Thyroid gland (tissue), 4 donors: ENCODE data around the gene SPATS2L. TPM values are rescaled to one million over a fixed set of nuclear protein-coding genes. Genes with fewer than 3 reads are reported as not detected.

Source experiments
- DNase-seq, 2 donors: peaks; one replicate each; pipeline ENCODE4 v3.0.0-alpha.2; 2019
- H3K27ac ChIP-seq, 3 donors: fragments of 200-600 bp; sonication (generic); 1 replicate in 2 of 3; 2 replicates in 1 of 3; pipeline ENCODE4 v1.5.1; 2016 to 2019; ENCODE audit warnings: mild to moderate bottlenecking in 1 of 3, moderate library complexity in 1 of 3
- H3K27me3 ChIP-seq: fragments of 200-600 bp; sonication (generic); one replicate; pipeline ENCODE4 v1.5.1; 2019
- H3K36me3 ChIP-seq, 2 donors: fragments of 200-600 bp; sonication (generic); one replicate each; pipeline ENCODE4 v1.5.1; 2016 to 2019
- H3K4me1 ChIP-seq, 2 donors: fragments of 200-600 bp; sonication (generic); one replicate each; pipeline ENCODE4 v1.5.1; 2017 to 2019
- H3K4me3 ChIP-seq, 3 donors: fragments of 200-600 bp; sonication (generic); replicated peaks in 1 of 3; 1 replicate in 2 of 3; 2 replicates in 1 of 3; pipeline ENCODE4 v1.5.1; 2016; ENCODE audit warnings: mild to moderate bottlenecking in 1 of 3
- H3K9me3 ChIP-seq: fragments of 200-600 bp; sonication (generic); one replicate; pipeline ENCODE4 v1.5.1; 2017
- POLR2A ChIP-seq, 2 donors: fragments of 450-650 bp; IDR thresholded peaks; one replicate each; pipeline ENCODE4 v1.6.1; 2017; ENCODE audit warnings: antibody characterized with exemption in 2 of 2, mild to moderate bottlenecking in 2 of 2, moderate library complexity in 1 of 2
- WGBS, 2 donors: methylation state at CpG; one replicate each; pipeline ENCODE4 v1.1.5; 2017; 5-methylcytosine and 5-hydroxymethylcytosine counted together
- intact Hi-C: fragments of 100-400 bp; cut with DNase I; formaldehyde crosslinking; loops from one replicate; pipeline ENCODE4 v1.15.1; 2023
- total RNA-seq, 4 donors: library from RNA; depleted of rRNA; stranded (reverse); fragments of >200 nt; gene quantifications; one replicate each; pipeline ENCODE4 v1.2.3, GENCODE V29; 2016
- TF ChIP-seq, protein P1 (sequence below), 6 experiments: fragments of 200-600 bp in 3 of 6; fragments of 450-650 bp in 3 of 6; sonication (generic) in 3 of 6; IDR thresholded peaks; one replicate each; pipeline ENCODE4 v1.5.1; 2016 to 2019; ENCODE audit warnings: antibody characterized with exemption in 6 of 6, mild to moderate bottlenecking in 2 of 6, inconsistent platforms in 1 of 6, moderate library complexity in 1 of 6

The SPATS2L gene
- total RNA-seq, 4 donors from 2014 or later: 41.7 to 101 (median 73.3) TPM

DNA sequence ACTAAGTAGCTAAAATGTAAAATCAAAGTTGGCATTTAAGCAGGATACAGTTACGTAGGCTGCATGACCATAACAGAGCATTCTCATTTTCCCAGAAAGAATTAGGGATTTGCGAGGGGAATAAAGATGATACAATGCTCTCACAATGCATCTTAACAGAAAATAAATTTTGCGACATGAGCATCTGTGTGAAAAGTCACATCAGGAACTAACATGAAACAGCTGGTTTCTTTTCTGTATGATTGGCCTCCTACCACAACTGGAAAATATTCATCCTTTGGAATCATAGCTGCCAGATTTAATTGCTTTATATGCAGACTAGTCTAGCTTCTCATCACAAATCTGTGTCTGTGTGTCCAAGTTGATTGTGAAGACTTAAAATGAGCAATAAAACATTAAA, 137.4 kb downstream of the SPATS2L start:
- Histone ChIP-seq H3K27ac (no peak overlapping the region), H3K27me3 (no peaks in the 10 kb centered on the region), H3K36me3 (no peaks in the 10 kb centered on the region), H3K4me1 (no peaks in the 10 kb centered on the region), H3K9me3 (no peaks in the 10 kb centered on the region), H3K4me3 (no peak overlapping the region)
- TF ChIP-seq, protein P1, sequence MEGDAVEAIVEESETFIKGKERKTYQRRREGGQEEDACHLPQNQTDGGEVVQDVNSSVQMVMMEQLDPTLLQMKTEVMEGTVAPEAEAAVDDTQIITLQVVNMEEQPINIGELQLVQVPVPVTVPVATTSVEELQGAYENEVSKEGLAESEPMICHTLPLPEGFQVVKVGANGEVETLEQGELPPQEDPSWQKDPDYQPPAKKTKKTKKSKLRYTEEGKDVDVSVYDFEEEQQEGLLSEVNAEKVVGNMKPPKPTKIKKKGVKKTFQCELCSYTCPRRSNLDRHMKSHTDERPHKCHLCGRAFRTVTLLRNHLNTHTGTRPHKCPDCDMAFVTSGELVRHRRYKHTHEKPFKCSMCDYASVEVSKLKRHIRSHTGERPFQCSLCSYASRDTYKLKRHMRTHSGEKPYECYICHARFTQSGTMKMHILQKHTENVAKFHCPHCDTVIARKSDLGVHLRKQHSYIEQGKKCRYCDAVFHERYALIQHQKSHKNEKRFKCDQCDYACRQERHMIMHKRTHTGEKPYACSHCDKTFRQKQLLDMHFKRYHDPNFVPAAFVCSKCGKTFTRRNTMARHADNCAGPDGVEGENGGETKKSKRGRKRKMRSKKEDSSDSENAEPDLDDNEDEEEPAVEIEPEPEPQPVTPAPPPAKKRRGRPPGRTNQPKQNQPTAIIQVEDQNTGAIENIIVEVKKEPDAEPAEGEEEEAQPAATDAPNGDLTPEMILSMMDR (IDR thresholded peaks at IDR 0.05): no peak
- no peak for TF ChIP-seq POLR2A (IDR thresholded peaks at IDR 0.05)
- WGBS, 2 donors: 88 to 97% methylated on average over 3 of the region's 3 CpGs
- no peak for DNase-seq
- intact Hi-C loops: no loop called here

DNA sequence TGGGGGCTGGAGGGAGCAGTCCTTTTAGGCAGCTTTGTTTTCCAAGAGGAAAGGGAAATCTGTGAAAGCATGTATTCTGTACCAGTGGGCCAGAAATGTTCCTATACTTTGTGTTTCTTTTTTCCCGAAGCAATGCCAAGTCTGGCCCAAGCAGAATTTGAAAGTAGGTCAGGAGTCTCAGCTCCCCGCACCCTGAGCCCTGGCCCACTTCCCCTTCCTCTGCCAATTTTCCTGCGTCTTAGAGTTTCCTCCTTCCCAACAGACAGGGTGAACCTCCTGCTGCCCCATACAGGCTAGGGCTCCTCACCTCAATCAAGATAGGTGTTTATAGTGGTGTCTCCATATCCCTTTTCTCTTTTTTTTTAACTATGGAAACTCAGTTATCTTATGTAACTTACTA, 138.0 kb downstream of the SPATS2L start:
- intact Hi-C loops: no loop called here

DNA sequence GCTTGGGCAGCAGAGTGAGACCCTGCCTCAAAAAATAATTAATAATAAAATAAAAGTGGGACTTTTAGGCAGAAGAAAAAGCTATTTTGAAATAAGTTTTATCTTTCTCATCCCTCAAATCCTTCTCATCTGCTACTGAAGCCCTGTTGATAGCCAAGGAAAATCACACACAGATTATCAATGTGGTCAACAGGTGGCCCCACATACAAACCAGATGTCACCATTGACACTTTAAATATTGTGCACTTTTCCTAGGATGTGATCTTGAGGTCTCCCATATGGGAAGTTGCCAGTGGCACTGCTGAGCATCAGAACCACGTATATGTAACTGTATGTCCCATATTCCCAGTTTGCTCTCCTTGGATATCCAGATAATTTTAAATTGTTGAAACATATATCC, 138.8 kb downstream of the SPATS2L start:
- no peak overlapping the region for H3K4me3 ChIP-seq
- no peaks in the 10 kb centered on the region for H3K9me3 ChIP-seq
- H3K36me3 ChIP-seq: no peaks in the 10 kb centered on the region
- intact Hi-C loops: no loop called here
- no peak overlapping the region for H3K27ac ChIP-seq
- no peaks in the 10 kb centered on the region for H3K4me1 ChIP-seq
- WGBS, 2 donors: 87 to 91% methylated on average over 1 of the region's 1 CpG
- TF ChIP-seq POLR2A (IDR thresholded peaks at IDR 0.05): no peak
- TF ChIP-seq, protein P1 (IDR thresholded peaks at IDR 0.05): no peak
- no peaks in the 10 kb centered on the region for H3K27me3 ChIP-seq
- DNase-seq: no peak

More for the DNA sequence above, 138.0 kb downstream of the SPATS2L start:
- no peaks in the 10 kb centered on the region for H3K36me3 ChIP-seq
- no peaks in the 10 kb centered on the region for H3K27me3 ChIP-seq
- no peaks in the 10 kb centered on the region for H3K4me1 ChIP-seq
- WGBS, 2 donors: 49 to 73% methylated on average over 3 of the region's 3 CpGs
- H3K27ac ChIP-seq: no peak overlapping the region
- H3K4me3 ChIP-seq: no peak overlapping the region
- no peak for DNase-seq
- TF ChIP-seq, protein P1 (IDR thresholded peaks at IDR 0.05): no peak
- no peak for TF ChIP-seq POLR2A (IDR thresholded peaks at IDR 0.05)
- H3K9me3 ChIP-seq: no peaks in the 10 kb centered on the region

DNA sequence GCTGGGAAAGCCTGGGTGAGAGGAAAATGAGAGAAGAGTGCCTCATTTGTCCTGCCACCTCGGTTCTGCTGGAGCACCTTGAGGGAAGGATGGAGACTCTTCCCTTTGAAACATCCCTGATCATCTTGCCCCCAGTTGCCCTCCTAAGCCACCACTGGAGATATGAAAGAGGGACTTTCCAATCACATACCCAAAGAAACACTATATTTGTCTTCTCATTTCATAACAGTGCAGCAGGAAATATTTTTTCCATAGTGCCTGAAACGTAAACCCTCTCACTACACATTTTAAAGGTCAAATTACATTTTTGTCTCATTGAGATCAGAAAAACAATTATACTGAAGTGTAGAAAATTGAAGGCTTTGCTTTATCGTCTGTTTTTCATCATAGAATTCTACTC, 140.1 kb downstream of the SPATS2L start:
- TF ChIP-seq, protein P1 (IDR thresholded peaks at IDR 0.05): no peak
- no peak for TF ChIP-seq POLR2A (IDR thresholded peaks at IDR 0.05)
- Histone ChIP-seq H3K27ac (no peak overlapping the region), H3K36me3 (no peaks in the 10 kb centered on the region), H3K4me3 (no peak overlapping the region), H3K9me3 (no peaks in the 10 kb centered on the region), H3K4me1 (no peaks in the 10 kb centered on the region), H3K27me3 (no peaks in the 10 kb centered on the region)
- DNase-seq: no peak
- 91 to 93% methylated on average over 3 of the region's 3 CpGs for WGBS, 2 donors
- intact Hi-C loops: no loop called here

DNA sequence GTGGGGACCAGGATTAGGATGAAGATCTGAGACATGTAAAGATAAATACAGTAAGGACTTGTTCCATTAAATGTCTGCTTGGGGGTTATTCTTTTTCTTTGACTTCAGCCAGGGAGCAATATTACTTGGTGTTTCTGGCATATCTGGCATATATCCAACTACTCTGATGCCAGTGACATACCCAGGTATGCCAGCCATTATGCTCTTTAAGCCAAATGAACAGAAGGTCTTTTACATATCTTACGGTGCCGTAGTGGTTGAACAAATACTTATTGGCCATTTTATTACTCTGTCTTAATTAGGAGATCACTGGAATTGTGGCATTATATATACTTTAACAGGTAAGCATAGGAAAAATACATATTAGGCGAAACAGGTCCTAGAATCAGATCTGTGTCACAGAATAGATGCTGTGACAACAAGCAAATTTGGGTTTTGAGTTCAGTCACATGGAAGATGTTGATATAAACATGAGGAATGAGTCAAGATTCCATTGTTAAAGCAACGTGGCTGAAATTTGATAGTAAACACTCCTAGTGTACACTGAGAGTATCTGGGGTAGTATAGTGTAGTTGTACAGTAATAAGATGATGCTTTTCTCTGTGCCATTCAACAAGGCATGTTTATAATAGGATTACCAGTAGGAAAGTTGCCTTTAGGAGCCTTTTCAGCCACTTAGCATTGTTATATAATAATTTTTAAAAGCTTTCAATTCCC, 140.8 kb downstream of the SPATS2L start:
- Histone ChIP-seq H3K4me1 (no peaks in the 10 kb centered on the region), H3K4me3 (no peak overlapping the region), H3K36me3 (no peaks in the 10 kb centered on the region), H3K27ac (no peak overlapping the region), H3K27me3 (no peaks in the 10 kb centered on the region), H3K9me3 (no peaks in the 10 kb centered on the region)
- 92 to 93% methylated on average over 4 of the region's 4 CpGs for whole genome bisulfite sequencing, 2 donors
- no peak for TF ChIP-seq POLR2A (IDR thresholded peaks at IDR 0.05)
- TF ChIP-seq, protein P1 (IDR thresholded peaks at IDR 0.05): no peak
- intact Hi-C loops: no loop called here
- DNase-seq: no peak
